ENCODE data around the gene SERGEF. TPM values are rescaled to one million over a fixed set of nuclear protein-coding genes. Genes with fewer than 3 reads are reported as not detected.

The SERGEF gene
- total and polyA plus RNA-seq, 11 donors, result 11.6 to 55.0 (median 22.1) TPM

DNA sequence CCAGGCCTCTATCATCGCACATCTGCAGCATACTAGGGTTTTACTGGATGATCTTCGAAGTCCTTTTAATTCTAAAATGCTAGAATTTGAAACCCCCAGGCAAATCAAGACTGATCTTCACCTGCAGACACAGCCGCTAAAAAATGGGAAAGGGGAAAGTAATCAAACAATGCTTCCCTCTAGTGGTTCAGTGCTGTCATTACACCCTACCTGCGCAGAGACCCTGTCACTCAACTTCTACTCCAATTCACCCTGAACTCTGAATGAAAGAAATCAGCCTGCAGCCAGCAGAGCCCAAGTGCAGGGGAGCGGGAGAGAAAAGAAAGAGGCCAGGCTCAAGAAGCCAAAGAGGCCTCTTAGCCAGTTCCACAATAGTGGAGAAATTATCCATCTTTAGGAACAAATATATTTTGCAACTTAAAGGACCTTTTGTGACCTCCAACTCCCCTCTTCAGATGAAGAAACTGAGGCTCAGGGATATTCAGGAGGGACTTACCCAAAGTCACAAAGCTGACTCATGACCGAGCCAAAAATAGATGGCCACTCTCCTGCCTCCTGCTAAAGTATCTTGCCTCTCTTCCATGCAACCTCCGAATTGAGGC is 33.0 kb downstream of the SERGEF start:
- TF ChIP-seq, protein P1, sequence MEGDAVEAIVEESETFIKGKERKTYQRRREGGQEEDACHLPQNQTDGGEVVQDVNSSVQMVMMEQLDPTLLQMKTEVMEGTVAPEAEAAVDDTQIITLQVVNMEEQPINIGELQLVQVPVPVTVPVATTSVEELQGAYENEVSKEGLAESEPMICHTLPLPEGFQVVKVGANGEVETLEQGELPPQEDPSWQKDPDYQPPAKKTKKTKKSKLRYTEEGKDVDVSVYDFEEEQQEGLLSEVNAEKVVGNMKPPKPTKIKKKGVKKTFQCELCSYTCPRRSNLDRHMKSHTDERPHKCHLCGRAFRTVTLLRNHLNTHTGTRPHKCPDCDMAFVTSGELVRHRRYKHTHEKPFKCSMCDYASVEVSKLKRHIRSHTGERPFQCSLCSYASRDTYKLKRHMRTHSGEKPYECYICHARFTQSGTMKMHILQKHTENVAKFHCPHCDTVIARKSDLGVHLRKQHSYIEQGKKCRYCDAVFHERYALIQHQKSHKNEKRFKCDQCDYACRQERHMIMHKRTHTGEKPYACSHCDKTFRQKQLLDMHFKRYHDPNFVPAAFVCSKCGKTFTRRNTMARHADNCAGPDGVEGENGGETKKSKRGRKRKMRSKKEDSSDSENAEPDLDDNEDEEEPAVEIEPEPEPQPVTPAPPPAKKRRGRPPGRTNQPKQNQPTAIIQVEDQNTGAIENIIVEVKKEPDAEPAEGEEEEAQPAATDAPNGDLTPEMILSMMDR (IDR thresholded peaks at IDR 0.05), result peak; percentile 87 to 98 (median 94)
- TF ChIP-seq POLR2A (IDR thresholded peaks at IDR 0.05), result no peak
- intact Hi-C loops (cut with DNase I), result loop anchor here (1.0 to 10.0 kb wide), 15 partner anchors 125 to 383 kb away; partner anchors contain the start of gene KCNC1 (in 2 of the 10)
- Histone ChIP-seq H3K4me1 (peaks cover 0 to 10% (median 2%) of the 10 kb centered on the region in 12 donors), H3K27ac (no peak overlapping the region), H3K27me3 (no peaks in the 10 kb centered on the region), H3K36me3 (peaks cover 0 to 43% (median 0%) of the 10 kb centered on the region in 9 donors), H3K9me3 (no peaks in the 10 kb centered on the region), H3K4me3 (no peak overlapping the region)
- no peak for DNase-seq
- peak in 3 of 4 donors; percentile 21 to 59 (median 41) for ATAC-seq
- WGBS, 4 donors, result 27 to 40% (median 33%) methylated on average over 7 of the region's 7 CpGs

GRCh38 chr11:17978553-17979287 is 34.1 kb downstream of the SERGEF start:
- peaks cover 0 to 10% (median 3%) of the 10 kb centered on the region in 12 donors for H3K4me1 ChIP-seq
- intact Hi-C loops (cut with DNase I), result loop anchor here (1.0 to 10.0 kb wide), 15 partner anchors 124 to 381 kb away; partner anchors contain the start of gene KCNC1 (in 2 of the 10)
- TF ChIP-seq, protein P1 (IDR thresholded peaks at IDR 0.05), result peak; percentile 51 to 84 (median 68)
- TF ChIP-seq POLR2A (IDR thresholded peaks at IDR 0.05), result no peak

GRCh38 chr11:17976651-17977050 is 36.2 kb downstream of the SERGEF start:
- peaks cover 0 to 34% (median 3%) of the 10 kb centered on the region in 9 donors for H3K36me3 ChIP-seq
- ATAC-seq, result no peak
- H3K27ac ChIP-seq, result no peak overlapping the region
- no peak for DNase-seq
- peaks cover 0 to 3% (median 0%) of the 10 kb centered on the region in 12 donors for H3K9me3 ChIP-seq
- no peak overlapping the region for H3K4me3 ChIP-seq
- TF ChIP-seq, protein P1 (IDR thresholded peaks at IDR 0.05), result no peak
- no peak for TF ChIP-seq POLR2A (IDR thresholded peaks at IDR 0.05)
- intact Hi-C loops (cut with DNase I), result loop anchor here in 9 of 10 donors (2.0 to 10.0 kb wide), 8 partner anchors 122 to 379 kb away; partner anchors contain the start of gene KCNC1 (in 1 of the 9)
- peaks cover 0 to 18% (median 3%) of the 10 kb centered on the region in 12 donors for H3K4me1 ChIP-seq
- H3K27me3 ChIP-seq, result no peaks in the 10 kb centered on the region
- WGBS, 4 donors, result 87 to 100% (median 90%) methylated on average over 1 of the region's 1 CpG

More at GRCh38 chr11:17978553-17979287, 34.1 kb downstream of the SERGEF start:
- DNase-seq, result peak; percentile 16 to 64 (median 45)
- Histone ChIP-seq H3K4me3 (no peak overlapping the region), H3K9me3 (no peaks in the 10 kb centered on the region), H3K36me3 (peaks cover 0 to 37% (median 0%) of the 10 kb centered on the region in 9 donors), H3K27ac (no peak overlapping the region), H3K27me3 (no peaks in the 10 kb centered on the region)
- ATAC-seq, result peak; percentile 49 to 86 (median 80)
- 37 to 69% (median 60%) methylated on average over 4 to 5 of the region's 5 CpGs for WGBS, 4 donors

DNA sequence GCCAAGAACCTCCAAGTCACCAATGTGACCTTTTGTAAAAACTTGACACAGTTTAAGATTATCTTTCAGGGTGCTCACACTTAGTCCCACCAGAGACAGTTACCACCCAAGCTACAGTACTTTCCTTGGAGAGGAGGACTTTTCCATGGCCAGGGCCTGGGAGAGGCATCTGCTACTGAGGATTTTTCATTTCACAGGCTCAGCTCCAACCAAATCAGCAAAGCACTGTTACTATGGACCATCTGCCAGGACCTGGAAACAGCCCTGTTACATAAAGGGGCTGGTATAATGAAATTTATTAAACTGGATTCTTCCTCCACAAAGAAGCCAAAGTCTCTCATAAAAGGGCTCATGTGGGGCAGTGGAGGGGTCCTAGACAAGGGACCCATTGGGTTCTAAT is 38.6 kb downstream of the SERGEF start:
- intact Hi-C loops (cut with DNase I), result loop anchor here in 3 of 10 donors (10.0 kb wide), 2 partner anchors 119 to 129 kb away; no protein-coding TSS in a partner anchor

More for the DNA sequence above, 38.6 kb downstream of the SERGEF start:
- Histone ChIP-seq H3K4me1 (peaks cover 0 to 15% (median 0%) of the 10 kb centered on the region in 12 donors), H3K4me3 (no peak overlapping the region), H3K9me3 (peaks cover 0 to 7% (median 0%) of the 10 kb centered on the region in 12 donors), H3K27me3 (no peaks in the 10 kb centered on the region), H3K27ac (peak overlapping the region in 2 of 12 donors; percentile 25 to 52), H3K36me3 (peaks cover 0 to 36% (median 6%) of the 10 kb centered on the region in 9 donors)
- no peak for TF ChIP-seq POLR2A (IDR thresholded peaks at IDR 0.05)
- TF ChIP-seq, protein P1 (IDR thresholded peaks at IDR 0.05), result no peak
- peak in 1 of 4 donors; percentile 43 for ATAC-seq
- DNase-seq, result no peak

All from heart left ventricle (tissue), 16 donors.